Stimulated activated CD4-positive, alpha-beta T cell treated with anti-CD3 and anti-CD28 coated beads, TNF-alpha, amount 100 ng/mL, for 24 hours (primary cell): ENCODE results near the gene LFNG.
A peak's percentile ranks its signal among the peaks of the same experiment; 100 is the strongest.
"Not testable (repeated sequence)": the region's sequence is repeated elsewhere in the genome, so short reads cannot be mapped to it uniquely, and the experiment has no call there.

Experiments used
- DNase-seq, 3 experiments: peaks; one replicate each; pipeline ENCODE4 v3.0.0-alpha.2; 2020; ENCODE audit warnings: low read depth in 3 of 3

LFNG gene

GRCh38 chr7:2544541-2545188 is 25.1 kb downstream of the LFNG start:
- no peak for DNase-seq

- DNase-seq: no peak
Measured at GRCh38 chr7:2545746-2546425, 26.3 kb downstream of the LFNG start.

DNA sequence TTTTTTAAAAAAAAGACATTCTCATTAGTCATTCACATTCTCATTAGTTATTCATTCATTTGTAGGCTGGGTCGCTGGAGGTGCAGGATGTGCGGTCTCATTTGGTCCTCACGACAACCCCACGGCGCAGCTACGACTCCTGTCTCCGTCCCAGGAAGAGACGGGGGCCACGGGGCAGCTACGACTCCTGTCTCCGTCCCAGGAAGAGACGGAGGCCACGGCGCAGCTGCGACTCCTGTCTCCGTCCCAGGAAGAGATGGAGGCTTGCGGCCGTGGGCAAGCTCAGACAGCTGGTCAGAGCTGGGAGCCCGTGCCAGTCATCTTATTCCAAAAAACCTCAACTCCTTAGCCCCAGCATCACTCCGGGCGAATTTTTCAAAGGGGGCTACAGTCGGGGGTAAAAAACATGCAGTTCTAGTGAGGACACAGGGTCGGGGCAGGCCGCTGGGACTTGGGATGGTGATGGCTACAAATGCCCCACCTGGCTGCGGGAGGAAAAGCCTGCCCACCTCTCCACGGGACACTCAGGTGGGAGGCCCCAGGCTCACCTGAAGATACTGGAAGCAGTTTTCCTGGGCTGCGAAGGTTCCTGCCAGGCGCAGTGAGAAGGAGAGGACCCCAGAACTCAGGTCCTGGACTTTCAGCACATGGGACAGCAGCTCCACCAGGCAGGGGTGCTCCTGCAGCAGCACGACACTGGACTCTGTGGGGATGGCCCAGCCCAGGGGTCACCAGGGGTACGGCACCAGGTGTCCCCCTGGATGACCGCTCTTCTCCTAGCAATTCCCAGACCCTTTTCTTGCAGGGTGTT is 27.4 kb downstream of the LFNG start:
- DNase-seq: no peak

DNA sequence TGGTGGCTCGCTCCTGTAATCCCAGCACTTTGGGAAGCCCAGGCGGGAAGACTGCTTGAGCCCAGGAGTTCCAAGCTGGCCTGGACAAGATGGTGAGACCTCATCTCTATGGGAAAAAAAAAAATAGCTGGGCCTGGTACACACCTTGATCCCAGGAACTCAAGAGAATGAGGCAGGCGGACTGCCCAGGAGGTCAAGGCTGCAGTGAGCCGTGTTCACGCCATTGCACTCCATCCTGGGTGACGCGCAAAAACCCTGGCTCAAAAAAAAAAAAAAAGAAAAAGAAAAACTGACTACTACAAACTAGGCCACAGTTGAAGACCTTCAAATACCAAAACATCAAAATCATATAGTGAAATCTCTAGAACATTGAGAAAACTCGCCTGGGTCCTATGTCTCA is 31.8 kb downstream of the LFNG start:
- no peak for DNase-seq

DNA sequence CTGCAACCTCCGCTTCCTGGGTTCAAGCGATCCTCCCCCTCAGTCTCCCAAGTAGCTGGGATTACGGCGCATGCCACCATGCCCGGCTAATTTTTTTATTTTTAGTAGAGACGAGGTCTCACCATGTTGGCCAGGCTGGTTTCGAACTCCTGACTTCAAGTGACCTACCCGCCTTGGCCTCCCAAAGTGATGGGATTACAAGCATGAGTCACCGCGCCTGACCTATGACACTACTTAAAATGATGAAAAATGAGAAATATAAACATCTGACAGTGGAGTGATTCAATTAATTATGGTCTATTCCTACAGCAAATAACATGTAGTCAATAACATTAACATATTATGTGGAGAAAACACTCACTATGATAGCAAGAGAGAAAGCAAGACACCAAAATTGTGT is 33.5 kb downstream of the LFNG start:
- DNase-seq: no peak

GRCh38 chr7:2553831-2554581 is 34.4 kb downstream of the LFNG start:
- DNase-seq: no peak

GRCh38 chr7:2554661-2555111 is 35.1 kb downstream of the LFNG start:
- DNase-seq: no peak

DNA sequence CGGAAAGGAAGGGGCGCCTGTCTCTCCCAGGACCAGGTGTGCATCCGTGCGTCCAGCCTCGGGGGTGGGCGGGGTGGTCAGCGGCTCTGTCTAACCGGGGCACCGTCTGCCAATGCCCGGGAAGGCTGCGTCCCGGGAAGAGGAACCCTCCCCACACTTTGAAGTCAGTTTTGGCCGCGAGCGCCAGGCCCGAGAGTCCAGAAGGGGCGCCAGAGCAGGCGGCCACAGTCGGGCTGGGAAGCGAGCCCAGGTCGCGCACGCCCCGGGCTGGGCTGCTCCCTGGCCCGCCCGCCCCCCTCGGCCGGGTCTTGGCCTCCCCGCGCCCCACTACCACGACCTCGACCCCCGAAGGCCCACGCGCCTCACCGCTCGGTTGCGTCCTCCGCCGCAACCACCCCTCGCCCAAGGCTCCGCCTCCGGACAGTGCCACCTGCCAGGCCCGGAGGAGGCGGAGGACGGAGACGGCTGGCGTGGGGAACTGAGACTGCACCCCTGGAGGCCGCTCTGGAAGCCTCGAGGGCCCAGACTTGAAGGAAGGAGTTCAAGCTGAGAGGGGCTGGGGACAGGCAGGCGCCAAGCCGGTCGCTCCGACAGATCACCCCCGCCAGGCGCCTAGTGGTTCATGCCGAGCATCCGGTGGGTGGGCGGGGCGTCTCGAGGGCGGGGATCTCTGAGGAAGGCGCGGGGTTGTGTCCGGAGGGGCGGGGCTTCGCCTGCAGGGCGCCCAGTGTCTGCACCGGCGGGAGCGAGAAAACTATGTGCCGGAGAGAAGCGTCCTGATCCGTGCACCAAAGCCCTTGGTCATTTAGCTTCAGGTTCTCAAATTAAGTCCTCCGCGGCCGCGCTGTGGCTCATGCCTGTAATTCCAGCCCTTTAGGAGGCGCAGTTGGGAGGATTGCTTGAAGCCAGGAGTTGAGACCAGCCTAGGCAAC is 35.8 kb downstream of the LFNG start, which contains the start of gene BRAT1:
BRAT1 (minus strand) TSS at position 404 of the 932 bp plus-strand sequence. CDS start 1,093 bp downstream, outside the sequence.
- peak; percentile 91 to 98 (median 93) for DNase-seq

DNA sequence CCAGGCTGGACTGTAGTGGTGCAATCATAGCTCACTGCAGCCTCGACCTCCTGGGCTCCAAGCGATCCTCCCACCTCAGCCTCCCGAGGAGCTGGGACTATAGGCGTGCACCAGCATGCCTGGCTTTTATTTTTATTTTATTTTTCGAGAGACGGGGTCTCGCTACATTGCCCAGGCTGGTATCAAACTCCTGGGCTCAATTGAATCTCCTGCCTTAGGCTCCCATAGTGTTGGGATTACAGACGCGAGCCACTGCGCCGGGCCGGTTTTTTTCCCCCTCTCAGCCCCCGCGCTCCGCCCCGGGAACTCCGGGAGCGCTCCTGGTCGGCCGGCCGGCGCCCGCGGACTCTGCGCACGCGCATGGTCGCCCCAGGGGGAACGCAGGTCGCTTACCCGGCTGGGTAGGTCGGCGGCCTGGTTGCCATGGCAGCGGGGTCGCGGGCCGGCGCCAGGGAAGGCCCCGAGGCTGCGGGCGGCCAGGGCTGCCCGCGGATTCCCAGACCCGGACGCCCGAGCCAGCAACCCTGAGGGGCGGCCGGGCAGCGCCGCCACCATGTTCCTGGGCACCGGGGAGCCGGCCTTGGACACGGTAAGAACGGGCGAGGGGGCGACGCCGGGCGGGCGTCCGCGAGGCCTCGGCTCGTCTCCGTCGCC is 39.2 kb downstream of the LFNG start, which contains the start of gene IQCE:
IQCE (plus strand) TSS at position 351 of the 654 bp plus-strand sequence; CDS start at position 554, 203 bp downstream.
- DNase-seq: peak; percentile 75 to 92 (median 88)

GRCh38 chr7:2559283-2559950 is 39.8 kb downstream of the LFNG start:
- DNase-seq: peak in 1 of 3 experiments; percentile 42

- DNase-seq: not testable (repeated sequence)
Measured at GRCh38 chr7:2563955-2564354, 44.4 kb downstream of the LFNG start.

DNA sequence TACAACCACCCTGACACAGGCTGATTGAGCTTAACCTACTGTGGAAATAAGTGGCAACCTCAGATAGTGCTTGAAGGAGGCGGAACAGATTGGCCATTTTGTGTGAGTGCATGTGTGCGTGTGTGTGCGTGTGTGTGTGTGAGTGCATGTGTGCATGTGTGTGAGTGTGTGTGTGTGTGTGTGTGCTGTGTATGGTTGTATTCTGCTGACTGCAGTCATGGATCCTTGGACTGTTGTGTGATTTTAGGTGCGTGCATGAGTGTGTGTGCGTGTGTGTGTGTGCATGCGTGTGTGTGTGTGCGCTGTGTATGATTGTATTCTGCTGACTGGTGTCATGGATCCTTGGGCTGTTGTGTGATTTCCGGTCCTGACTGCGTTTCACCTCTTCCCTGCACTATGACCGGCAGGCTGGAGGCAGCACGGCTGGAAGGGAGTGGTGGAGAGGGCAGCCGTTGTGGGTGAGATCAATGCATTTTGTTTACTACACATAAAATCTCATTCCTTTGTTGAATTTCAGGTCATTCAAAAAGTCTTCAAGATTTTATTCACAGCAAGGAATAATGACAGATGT is 45.5 kb downstream of the LFNG start:
- no peak for DNase-seq

DNA sequence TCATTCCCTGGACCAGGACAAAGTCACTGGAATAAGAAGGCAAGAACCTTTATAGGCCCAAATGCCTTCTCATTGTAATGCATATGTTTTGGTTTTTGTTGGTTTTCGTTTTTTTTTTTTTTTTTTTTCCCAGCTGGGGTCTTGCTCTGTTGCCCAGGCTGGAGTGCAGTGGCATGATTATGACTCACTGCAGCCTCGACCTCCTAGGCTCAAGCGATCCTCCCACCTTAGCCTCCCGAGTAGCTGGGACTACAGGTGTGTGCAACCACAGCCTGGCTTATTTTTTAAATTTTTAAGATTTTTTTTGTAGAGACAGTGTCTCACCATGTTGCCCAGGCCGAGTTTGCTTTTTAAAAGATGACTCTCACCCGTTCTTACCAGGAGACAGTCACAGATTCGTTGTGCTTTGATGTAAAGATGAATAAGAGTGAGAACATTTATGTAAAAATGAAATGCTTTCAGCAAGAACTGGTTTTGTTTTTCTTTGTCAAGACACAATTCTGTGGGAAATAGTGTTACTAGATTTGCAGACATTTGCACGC is 46.8 kb downstream of the LFNG start:
- DNase-seq: no peak

- DNase-seq: no peak
Measured at GRCh38 chr7:2566890-2567678, 47.5 kb downstream of the LFNG start.

- no peak for DNase-seq
Measured at GRCh38 chr7:2567679-2568278, 48.2 kb downstream of the LFNG start.

DNA sequence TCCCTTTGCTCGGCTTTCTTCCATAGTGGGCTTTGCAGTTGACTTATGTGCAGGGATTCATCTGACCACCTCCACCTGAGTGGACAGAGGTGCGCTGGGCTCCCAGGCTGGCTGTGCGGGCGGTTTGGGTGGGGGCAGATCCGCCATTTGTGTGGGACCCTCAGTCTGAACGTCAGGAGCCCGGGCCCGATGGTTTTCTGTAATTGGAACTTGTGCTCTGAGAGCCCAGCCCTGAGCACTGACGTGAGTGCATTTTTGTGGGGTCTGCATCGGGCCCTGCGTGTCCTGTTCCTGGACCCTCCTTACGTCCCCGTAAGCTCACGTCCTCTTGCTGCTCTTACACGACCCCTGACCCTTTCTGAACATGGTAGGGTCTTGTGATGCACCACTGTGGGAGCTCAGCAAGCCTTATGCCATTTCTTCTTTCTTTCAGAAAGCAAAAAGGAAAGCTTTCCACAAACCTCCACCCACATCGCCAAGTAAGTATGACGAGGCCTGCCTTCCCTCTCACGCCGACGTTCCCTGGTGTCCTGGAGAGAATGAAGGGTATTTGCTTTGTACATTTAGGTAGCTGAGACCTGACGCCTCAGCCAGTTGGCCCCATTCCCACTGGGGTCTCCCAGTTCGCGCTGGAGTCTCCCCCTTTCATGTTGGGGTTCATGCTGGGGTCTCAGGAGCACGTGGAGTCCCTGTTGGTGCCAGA is 49.1 kb downstream of the LFNG start:
- no peak for DNase-seq

DNA sequence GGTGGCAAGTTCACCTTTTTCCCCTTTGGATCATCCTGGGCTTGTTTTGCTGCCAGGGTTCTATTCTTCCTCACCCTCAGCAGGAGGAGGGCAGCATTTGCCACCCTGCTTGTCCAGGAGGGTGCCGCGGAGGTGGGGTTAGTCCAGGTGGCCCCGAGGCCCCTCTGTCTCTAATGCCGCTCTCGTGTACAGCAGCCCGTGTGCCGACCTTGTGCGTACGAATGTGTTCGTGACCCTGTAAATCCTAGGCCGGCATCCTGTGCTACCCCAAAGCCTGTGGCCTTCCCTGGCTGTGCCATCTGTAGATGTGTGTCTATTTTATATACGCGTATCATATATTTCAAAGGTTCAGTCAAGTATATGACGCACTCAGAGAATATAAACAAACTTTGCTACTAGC is 49.8 kb downstream of the LFNG start:
- DNase-seq: no peak
